Measurements from ENCODE around the gene PRDX2. TPM values are rescaled to one million over a fixed set of nuclear protein-coding genes. Genes with fewer than 3 reads are reported as not detected.
A peak's percentile ranks its signal among the peaks of the same experiment; 100 is the strongest.

The PRDX2 gene
- total RNA-seq, 1 donor from 2014 or later, result 672 TPM

GRCh38 chr19:12794196-12794941 lies 7.2 kb downstream of the PRDX2 start:
- H3K4me1 Mint-ChIP-seq, result peaks cover 36% of the 10 kb centered on the region
- H3K27me3 Mint-ChIP-seq (ENCODE audit: low read depth), result peaks cover 18% of the 10 kb centered on the region
- no peaks in the 10 kb centered on the region for H3K9me3 Mint-ChIP-seq
- H3K4me3 Mint-ChIP-seq, result peak overlapping the region; percentile 84
- no peaks in the 10 kb centered on the region for H3K36me3 Mint-ChIP-seq (ENCODE audit: low read depth)
- no peak overlapping the region for H3K27ac Mint-ChIP-seq (ENCODE audit: unreplicated experiment)
- no peak for DNase-seq (ENCODE audit: low read depth, low spot score)
- TF ChIP-seq CTCF (conservative IDR thresholded peaks at IDR 0.05), result no peak

- Mint-ChIP-seq H3K4me1 (peaks cover 44% of the 10 kb centered on the region), H3K4me3 (peak overlapping the region; percentile 94), H3K9me3 (no peaks in the 10 kb centered on the region), H3K36me3 (ENCODE audit: low read depth) (no peaks in the 10 kb centered on the region), H3K27me3 (ENCODE audit: low read depth) (peaks cover 18% of the 10 kb centered on the region), H3K27ac (ENCODE audit: unreplicated experiment) (no peak overlapping the region)
- peak; percentile 81 for DNase-seq (ENCODE audit: low read depth, low spot score)
- no peak for TF ChIP-seq CTCF (conservative IDR thresholded peaks at IDR 0.05)
Observed at GRCh38 chr19:12793290-12794195, 8.1 kb downstream of the PRDX2 start.

- Mint-ChIP-seq H3K27me3 (ENCODE audit: low read depth) (peaks cover 18% of the 10 kb centered on the region), H3K27ac (ENCODE audit: unreplicated experiment) (peak overlapping the region; percentile 27), H3K4me3 (peak overlapping the region; percentile 94), H3K4me1 (peaks cover 51% of the 10 kb centered on the region), H3K36me3 (ENCODE audit: low read depth) (no peaks in the 10 kb centered on the region), H3K9me3 (no peaks in the 10 kb centered on the region)
- DNase-seq (ENCODE audit: low read depth, low spot score), result no peak
- no peak for TF ChIP-seq CTCF (conservative IDR thresholded peaks at IDR 0.05)
Observed at GRCh38 chr19:12792853-12793289, 8.7 kb downstream of the PRDX2 start.

GRCh38 chr19:12792051-12792852 lies 9.3 kb downstream of the PRDX2 start:
- Mint-ChIP-seq H3K27ac (ENCODE audit: unreplicated experiment) (peak overlapping the region; percentile 90), H3K9me3 (no peaks in the 10 kb centered on the region), H3K4me3 (peak overlapping the region; percentile 94), H3K27me3 (ENCODE audit: low read depth) (peaks cover 18% of the 10 kb centered on the region), H3K36me3 (ENCODE audit: low read depth) (no peaks in the 10 kb centered on the region), H3K4me1 (peaks cover 51% of the 10 kb centered on the region)
- DNase-seq (ENCODE audit: low read depth, low spot score), result peak; percentile 58
- no peak for TF ChIP-seq CTCF (conservative IDR thresholded peaks at IDR 0.05)
